Measurements from ENCODE around the gene ATP2A1.
A peak's percentile ranks its signal among the peaks of the same experiment; 100 is the strongest.
"Not testable (repeated sequence)": the region's sequence is repeated elsewhere in the genome, so short reads cannot be mapped to it uniquely, and the experiment has no call there.

ATP2A1 gene

GRCh38 chr16:28938721-28939120 lies 60.4 kb downstream of the ATP2A1 start:
- no peak for DNase-seq

- not testable (repeated sequence) for DNase-seq
Observed at GRCh38 chr16:28939825-28940224, 61.5 kb downstream of the ATP2A1 start.

GRCh38 chr16:28943281-28943680 lies 65.0 kb downstream of the ATP2A1 start:
- DNase-seq, result no peak

- DNase-seq, result no peak
Observed at GRCh38 chr16:28946681-28947080, 68.4 kb downstream of the ATP2A1 start.

- DNase-seq, result peak; percentile 100
Observed at GRCh38 chr16:28950648-28951409, 72.5 kb downstream of the ATP2A1 start, which contains the start of gene NFATC2IP. TSS of gene NFATC2IP (plus strand) at chr16:28950937. CDS start at chr16:28951012, 75 bp downstream.

- no peak for DNase-seq
Observed at GRCh38 chr16:28951410-28951943, 73.2 kb downstream of the ATP2A1 start.
